CD4-positive, alpha-beta T cell treated with Interleukin-12 subunit alpha and Interleukin-12 subunit beta, for 1 hour (primary cell): Measurements from ENCODE around the gene GTPBP3.

Source experiments
- DNase-seq: peaks from one replicate; pipeline ENCODE4 v3.0.0-alpha.2; 2020

GTPBP3 gene

GRCh38 chr19:17309198-17309964 is 28.0 kb upstream of the GTPBP3 start, which contains the start of gene DDA1:
Gene DDA1, plus strand, starts transcription at chr19:17309563. Its CDS starts 92 bp downstream, at chr19:17309655.
- DNase-seq = peak; percentile 100

GRCh38 chr19:17309965-17310461 is 27.3 kb upstream of the GTPBP3 start:
- DNase-seq = no peak

- DNase-seq = no peak
These were observed 25.7 kb upstream of the GTPBP3 start for GRCh38 chr19:17311455-17312188.

- DNase-seq = no peak
These were observed 24.9 kb upstream of the GTPBP3 start for GRCh38 chr19:17312189-17313113.

GRCh38 chr19:17314007-17314593 is 23.3 kb upstream of the GTPBP3 start:
- DNase-seq = no peak

- DNase-seq = no peak
These were observed 18.4 kb upstream of the GTPBP3 start for GRCh38 chr19:17318966-17319365.

GRCh38 chr19:17319473-17320238 is 17.7 kb upstream of the GTPBP3 start:
- DNase-seq = no peak

GRCh38 chr19:17320435-17320834 is 16.9 kb upstream of the GTPBP3 start:
- DNase-seq = no peak

GRCh38 chr19:17321655-17322489 is 15.5 kb upstream of the GTPBP3 start:
- no peak for DNase-seq

- no peak for DNase-seq
These were observed 14.5 kb upstream of the GTPBP3 start for GRCh38 chr19:17322854-17323253.

GRCh38 chr19:17323300-17323963 is 13.9 kb upstream of the GTPBP3 start:
- no peak for DNase-seq

GRCh38 chr19:17323964-17324332 is 13.4 kb upstream of the GTPBP3 start:
- DNase-seq = no peak

GRCh38 chr19:17324357-17325114 is 12.8 kb upstream of the GTPBP3 start:
- DNase-seq = no peak

- no peak for DNase-seq
These were observed 12.2 kb upstream of the GTPBP3 start for GRCh38 chr19:17325133-17325532.

GRCh38 chr19:17325881-17326594 is 11.3 kb upstream of the GTPBP3 start:
- DNase-seq = no peak

- DNase-seq = no peak
These were observed 10.8 kb upstream of the GTPBP3 start for GRCh38 chr19:17326595-17326966.

- no peak for DNase-seq
These were observed 10.2 kb upstream of the GTPBP3 start for GRCh38 chr19:17327068-17327653.
